Omental fat pad (tissue), 4 donors: ENCODE results near the gene DPH6. TPM values are rescaled to one million over a fixed set of nuclear protein-coding genes. Genes with fewer than 3 reads are reported as not detected.

ENCODE experiments used
- ATAC-seq: fragments of 150-250 bp; one replicate; pipeline ENCODE4 v1.9.1; 2016; ENCODE audit warnings: mild to moderate bottlenecking, moderate library complexity; ENCODE audit not compliant: low FRiP score
- DNase-seq: peaks from one replicate; pipeline ENCODE4 v3.0.0-alpha.2; 2019; ENCODE audit warnings: low spot score
- total RNA-seq, 4 donors: library from RNA; depleted of rRNA; stranded (reverse); fragments of >200 nt; gene quantifications; one replicate each; pipeline ENCODE4 v1.1.0, GENCODE V29; 2016
- TF ChIP-seq, protein P1 (sequence below), 3 donors: fragments of 450-650 bp; IDR thresholded peaks; one replicate each; pipeline ENCODE4 v1.5.1; 2016 to 2017; ENCODE audit warnings: antibody characterized with exemption in 3 of 3, mild to moderate bottlenecking in 3 of 3, moderate library complexity in 2 of 3

DPH6 gene
- total RNA-seq, 4 donors from 2014 or later: 10.1 to 27.9 (median 13.7) TPM

DNA sequence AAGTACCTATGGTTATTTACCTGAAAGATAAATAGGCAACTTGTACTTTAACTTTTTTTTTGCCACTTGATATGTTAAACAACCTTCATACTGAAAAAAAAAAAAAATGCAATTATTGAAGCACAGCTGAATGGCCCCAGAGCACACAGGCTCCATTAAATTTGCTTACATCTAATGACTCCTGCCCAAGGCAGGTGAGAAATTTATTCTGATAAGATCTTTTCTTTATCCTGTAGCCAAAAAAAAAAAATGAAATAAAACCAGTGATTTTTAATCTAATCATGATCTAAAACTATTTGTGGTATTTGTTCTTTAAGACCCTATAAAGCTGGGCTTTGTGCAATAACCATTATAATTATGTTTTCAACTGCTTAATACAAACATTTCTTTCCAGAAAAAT lies 115.7 kb downstream of the DPH6 start:
- no peak for ATAC-seq
- no peak for DNase-seq
- TF ChIP-seq, protein P1, sequence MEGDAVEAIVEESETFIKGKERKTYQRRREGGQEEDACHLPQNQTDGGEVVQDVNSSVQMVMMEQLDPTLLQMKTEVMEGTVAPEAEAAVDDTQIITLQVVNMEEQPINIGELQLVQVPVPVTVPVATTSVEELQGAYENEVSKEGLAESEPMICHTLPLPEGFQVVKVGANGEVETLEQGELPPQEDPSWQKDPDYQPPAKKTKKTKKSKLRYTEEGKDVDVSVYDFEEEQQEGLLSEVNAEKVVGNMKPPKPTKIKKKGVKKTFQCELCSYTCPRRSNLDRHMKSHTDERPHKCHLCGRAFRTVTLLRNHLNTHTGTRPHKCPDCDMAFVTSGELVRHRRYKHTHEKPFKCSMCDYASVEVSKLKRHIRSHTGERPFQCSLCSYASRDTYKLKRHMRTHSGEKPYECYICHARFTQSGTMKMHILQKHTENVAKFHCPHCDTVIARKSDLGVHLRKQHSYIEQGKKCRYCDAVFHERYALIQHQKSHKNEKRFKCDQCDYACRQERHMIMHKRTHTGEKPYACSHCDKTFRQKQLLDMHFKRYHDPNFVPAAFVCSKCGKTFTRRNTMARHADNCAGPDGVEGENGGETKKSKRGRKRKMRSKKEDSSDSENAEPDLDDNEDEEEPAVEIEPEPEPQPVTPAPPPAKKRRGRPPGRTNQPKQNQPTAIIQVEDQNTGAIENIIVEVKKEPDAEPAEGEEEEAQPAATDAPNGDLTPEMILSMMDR (IDR thresholded peaks at IDR 0.05): no peak

DNA sequence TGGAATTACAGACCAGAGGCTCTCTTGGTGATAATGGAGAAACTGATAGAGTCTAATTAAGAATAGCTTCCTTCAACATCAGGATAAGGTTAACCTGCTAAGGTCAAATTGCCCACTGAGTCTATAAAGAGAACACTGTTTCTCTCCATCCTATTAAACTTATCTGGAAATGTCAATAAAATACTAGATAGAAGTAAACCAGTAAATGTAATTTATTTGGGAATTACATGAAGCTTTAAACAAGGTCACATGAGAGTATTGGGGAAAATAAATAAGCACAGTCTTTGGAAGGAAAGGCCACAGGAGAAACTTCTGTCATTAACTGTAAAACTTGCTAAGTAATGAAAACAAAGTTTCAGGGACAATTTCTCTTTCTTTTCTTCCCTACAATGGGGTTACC lies 118.5 kb downstream of the DPH6 start:
- DNase-seq (no peak), ATAC-seq (no peak)
- TF ChIP-seq, protein P1 (IDR thresholded peaks at IDR 0.05): no peak

DNA sequence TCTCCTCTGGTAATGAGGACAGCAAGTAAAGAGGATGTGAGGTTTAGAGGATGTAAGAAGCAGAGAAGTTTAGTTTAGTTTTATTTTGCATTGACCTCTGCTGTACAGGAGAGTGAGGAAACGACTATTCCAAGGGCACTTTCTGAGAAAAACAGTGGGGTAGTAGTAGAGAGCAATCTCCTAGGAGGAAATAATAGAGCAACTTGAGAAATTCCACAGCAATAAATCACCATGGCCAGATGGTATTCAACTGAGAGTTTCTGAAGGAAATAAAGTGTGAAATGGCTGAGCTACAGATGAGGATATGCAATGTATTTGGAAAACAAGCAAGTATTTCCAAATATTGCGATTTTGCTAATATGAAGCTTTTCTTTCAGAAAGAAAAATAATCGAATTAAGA lies 118.9 kb downstream of the DPH6 start:
- ATAC-seq (no peak), DNase-seq (no peak)

DNA sequence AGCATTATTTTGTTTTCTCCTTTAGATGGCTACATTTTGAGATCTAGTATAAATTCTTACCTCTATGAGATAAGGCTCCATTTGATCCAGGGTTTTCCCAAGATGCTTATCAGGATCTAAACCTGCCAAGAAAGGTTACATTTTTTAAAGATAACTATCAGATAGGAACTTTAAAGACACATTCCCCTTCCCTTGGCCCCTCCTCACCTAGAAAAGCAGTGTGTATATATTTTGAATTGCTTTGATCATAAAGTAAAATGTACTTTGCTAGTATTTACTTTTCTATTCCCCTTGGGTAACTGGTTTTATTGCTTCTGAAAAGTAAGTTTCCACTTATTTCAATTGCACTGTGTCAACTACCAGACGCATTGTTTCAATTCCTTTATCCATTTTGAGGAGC lies 135.2 kb downstream of the DPH6 start:
- ATAC-seq (no peak), DNase-seq (no peak)
- TF ChIP-seq, protein P1 (IDR thresholded peaks at IDR 0.05): no peak

More for the DNA sequence above, 118.9 kb downstream of the DPH6 start:
- TF ChIP-seq, protein P1 (IDR thresholded peaks at IDR 0.05): no peak

DNA sequence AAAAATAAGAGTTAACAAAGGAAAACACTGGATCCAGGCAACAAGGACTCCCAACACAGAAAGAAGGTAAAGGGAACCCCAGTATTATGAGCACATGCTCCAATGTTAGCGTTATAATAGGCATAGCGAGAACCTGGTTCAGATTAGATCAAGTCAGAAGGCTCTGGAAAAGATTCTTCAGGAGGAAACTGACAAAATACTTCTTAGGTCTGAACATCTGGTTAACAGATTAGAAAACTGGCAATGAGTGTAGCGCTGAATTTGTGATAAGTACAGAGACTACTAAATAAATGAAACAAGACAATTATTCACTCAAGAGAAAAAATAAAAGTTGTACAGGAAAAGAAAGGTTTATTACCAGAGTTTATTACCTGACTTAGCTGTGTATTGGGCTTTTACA lies 146.1 kb downstream of the DPH6 start:
- DNase-seq: no peak

DNA sequence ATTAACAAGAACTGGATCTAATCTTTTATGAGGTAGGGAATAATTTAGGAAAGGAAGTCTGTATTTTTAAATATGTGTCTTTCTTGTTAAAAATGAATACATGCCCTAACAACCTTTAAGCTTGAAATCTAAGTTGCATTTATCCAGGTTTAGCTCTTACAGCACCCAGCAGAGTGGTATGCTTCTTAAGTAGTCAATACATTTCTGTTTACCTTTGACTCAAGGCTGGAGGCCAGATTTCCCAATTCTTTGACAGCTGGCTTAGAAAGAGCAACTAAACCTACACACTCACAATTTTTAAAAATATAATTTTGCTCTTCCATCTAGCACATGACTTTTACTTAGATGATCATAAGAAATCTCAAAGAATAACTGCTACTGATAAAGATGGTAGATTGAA lies 148.9 kb downstream of the DPH6 start:
- TF ChIP-seq, protein P1 (IDR thresholded peaks at IDR 0.05): no peak
- ATAC-seq (no peak), DNase-seq (no peak)

More for the DNA sequence above, 146.1 kb downstream of the DPH6 start:
- TF ChIP-seq, protein P1 (IDR thresholded peaks at IDR 0.05): no peak
- no peak for ATAC-seq

DNA sequence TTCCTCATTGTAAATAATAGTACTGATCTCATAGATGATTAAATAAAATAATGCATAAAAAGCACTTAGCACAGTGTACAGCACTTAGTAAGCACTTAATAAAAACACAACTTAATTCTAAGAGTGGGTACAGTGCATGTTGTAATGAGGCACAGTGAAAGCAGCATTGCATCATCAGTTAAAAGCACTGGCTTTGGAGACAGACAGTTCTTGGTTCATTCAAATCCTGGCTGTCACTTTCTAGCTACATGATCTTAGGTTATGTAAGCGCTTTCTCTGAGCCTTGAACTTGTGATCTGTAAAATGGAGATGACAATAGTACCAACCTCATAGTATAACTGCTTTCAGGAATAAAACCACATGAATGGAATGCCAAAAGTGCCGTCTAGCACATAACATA lies 151.5 kb downstream of the DPH6 start:
- DNase-seq (no peak), ATAC-seq (no peak)
- TF ChIP-seq, protein P1 (IDR thresholded peaks at IDR 0.05): no peak
